Measurements from ENCODE around the gene GBX2. TPM values are rescaled to one million over a fixed set of nuclear protein-coding genes. Genes with fewer than 3 reads are reported as not detected.

Gene GBX2
- total RNA-seq, 1 experiment from 2014 or later = 10.2 TPM

DNA sequence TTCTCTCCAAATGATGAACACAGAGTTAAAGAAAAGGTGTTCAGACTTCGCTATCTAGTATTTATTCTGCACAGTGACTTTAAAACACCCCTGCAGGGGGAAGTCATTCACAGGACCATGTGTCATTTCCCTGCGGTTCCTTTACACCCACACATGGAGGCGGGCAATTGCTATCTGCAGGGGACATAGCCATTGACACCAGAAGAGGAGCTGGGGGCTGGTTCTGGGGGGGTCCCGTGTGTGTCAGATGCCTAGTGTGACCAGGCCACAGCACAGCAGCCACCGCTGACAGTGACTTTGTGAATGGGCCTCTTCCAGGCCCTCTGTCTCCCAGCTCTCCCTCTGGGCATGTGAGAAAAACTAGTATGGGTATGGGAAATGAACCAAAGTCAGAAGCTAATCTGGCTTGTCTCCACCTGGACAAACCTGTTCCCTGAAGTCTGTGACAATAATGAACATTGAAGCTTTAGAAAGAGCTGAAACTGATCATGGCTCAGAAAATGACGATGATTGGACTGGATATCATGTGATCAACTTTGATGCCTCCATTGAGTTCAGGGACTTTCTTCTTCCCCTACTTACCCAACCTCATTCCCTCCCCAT is 7.5 kb upstream of the GBX2 start:
- ChIA-PET CTCF (interaction anchor here (1.0 kb wide), 1 partner anchor 14 kb away, joined by 4 read pairs; no protein-coding TSS in a partner anchor), POLR2A (no interaction called here)
- Histone ChIP-seq H3K9me3 (ENCODE audit: control insufficient read depth, insufficient read depth, low read depth, low read length) (no peaks in the 10 kb centered on the region), H3K36me3 (ENCODE audit: control insufficient read depth, insufficient read depth, low read length) (no peaks in the 10 kb centered on the region), H3K4me3 (ENCODE audit: low read depth in 2 of 2, low read length in 2 of 2) (no peak overlapping the region), H3K27ac (ENCODE audit: low read length) (no peak overlapping the region), H3K4me1 (ENCODE audit: control insufficient read depth, insufficient read depth, low read length) (peaks cover 15% of the 10 kb centered on the region), H3K27me3 (ENCODE audit: control insufficient read depth, insufficient read depth, low read length) (no peaks in the 10 kb centered on the region)
- no TSS peak for BruUV-seq (replicated peaks)
- intact Hi-C loops (cut with micrococcal nuclease; ENCODE audit: unreplicated experiment) = loop anchor here (2.0 to 10.0 kb wide), 2 partner anchors 241 to 409 kb away; no protein-coding TSS in a partner anchor
- TF ChIP-seq POLR2AphosphoS5 (IDR thresholded peaks at IDR 0.05; ENCODE audit: low read depth, low read length) = no peak
- TF ChIP-seq, protein P1, sequence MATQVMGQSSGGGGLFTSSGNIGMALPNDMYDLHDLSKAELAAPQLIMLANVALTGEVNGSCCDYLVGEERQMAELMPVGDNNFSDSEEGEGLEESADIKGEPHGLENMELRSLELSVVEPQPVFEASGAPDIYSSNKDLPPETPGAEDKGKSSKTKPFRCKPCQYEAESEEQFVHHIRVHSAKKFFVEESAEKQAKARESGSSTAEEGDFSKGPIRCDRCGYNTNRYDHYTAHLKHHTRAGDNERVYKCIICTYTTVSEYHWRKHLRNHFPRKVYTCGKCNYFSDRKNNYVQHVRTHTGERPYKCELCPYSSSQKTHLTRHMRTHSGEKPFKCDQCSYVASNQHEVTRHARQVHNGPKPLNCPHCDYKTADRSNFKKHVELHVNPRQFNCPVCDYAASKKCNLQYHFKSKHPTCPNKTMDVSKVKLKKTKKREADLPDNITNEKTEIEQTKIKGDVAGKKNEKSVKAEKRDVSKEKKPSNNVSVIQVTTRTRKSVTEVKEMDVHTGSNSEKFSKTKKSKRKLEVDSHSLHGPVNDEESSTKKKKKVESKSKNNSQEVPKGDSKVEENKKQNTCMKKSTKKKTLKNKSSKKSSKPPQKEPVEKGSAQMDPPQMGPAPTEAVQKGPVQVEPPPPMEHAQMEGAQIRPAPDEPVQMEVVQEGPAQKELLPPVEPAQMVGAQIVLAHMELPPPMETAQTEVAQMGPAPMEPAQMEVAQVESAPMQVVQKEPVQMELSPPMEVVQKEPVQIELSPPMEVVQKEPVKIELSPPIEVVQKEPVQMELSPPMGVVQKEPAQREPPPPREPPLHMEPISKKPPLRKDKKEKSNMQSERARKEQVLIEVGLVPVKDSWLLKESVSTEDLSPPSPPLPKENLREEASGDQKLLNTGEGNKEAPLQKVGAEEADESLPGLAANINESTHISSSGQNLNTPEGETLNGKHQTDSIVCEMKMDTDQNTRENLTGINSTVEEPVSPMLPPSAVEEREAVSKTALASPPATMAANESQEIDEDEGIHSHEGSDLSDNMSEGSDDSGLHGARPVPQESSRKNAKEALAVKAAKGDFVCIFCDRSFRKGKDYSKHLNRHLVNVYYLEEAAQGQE (IDR thresholded peaks at IDR 0.05; ENCODE audit: insufficient read depth in 1 of 2, low read depth in 2 of 2, low read length in 1 of 2) = no peak
- TF ChIP-seq TCF7L2 (IDR thresholded peaks at IDR 0.05; ENCODE audit: low read depth, low read length) = no peak
- TF ChIP-seq, protein P2, sequence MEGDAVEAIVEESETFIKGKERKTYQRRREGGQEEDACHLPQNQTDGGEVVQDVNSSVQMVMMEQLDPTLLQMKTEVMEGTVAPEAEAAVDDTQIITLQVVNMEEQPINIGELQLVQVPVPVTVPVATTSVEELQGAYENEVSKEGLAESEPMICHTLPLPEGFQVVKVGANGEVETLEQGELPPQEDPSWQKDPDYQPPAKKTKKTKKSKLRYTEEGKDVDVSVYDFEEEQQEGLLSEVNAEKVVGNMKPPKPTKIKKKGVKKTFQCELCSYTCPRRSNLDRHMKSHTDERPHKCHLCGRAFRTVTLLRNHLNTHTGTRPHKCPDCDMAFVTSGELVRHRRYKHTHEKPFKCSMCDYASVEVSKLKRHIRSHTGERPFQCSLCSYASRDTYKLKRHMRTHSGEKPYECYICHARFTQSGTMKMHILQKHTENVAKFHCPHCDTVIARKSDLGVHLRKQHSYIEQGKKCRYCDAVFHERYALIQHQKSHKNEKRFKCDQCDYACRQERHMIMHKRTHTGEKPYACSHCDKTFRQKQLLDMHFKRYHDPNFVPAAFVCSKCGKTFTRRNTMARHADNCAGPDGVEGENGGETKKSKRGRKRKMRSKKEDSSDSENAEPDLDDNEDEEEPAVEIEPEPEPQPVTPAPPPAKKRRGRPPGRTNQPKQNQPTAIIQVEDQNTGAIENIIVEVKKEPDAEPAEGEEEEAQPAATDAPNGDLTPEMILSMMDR (IDR thresholded peaks at IDR 0.05) = no peak
- TF ChIP-seq SIN3A (IDR thresholded peaks at IDR 0.05; ENCODE audit: borderline replicate concordance, insufficient read depth, low read depth, low read length) = no peak
- ATAC-seq = no peak
- in situ Hi-C loops (cut with HindIII; ENCODE audit: low pct_unique_long_range_greater_than_20kb, low sequenced_read_pairs) = no loop called here
- DNase-seq (ENCODE audit: low read depth, low spot score) = no peak

DNA sequence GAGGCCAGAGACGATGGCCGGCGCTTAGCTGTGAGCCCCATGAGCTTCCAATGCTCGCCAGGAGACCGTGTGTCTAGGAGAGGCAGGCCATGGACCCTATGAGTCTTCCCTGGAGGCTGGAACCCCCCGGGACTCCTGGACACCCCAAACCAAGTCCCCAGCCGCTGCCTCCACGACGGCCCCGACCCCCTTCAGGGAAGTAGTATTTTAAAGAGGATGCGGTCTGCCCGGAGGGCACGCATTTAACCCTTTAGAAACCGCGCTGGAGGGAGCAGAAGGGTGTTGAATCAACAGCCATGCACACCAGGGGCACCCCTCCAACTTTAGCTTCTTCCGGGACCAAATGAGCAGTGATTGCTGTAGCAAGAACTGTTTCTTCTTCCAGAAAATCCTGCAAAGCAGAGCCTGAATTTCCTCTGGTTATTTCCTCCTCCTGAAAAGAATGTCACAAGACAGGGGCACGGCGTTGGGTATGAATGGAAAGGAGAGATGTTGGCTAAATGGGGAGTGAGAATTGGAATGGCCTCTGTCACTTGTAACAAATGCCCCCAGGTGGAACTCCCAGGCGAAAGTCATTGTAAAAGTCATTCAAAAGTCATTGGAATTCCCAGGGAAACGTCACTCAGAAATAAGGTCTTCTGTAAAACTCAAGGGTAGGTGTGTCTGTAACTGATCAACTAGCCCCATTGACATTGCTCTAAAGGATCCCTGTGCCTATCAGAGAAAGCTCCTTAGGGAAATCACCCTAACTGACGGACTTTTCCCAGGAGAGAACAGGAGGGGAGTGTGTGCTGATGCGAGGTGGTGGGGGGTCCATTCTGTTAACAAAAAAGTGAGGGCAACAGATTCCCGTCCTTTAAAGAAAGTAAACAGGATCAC is 5.8 kb upstream of the GBX2 start:
- POLR2A ChIA-PET = no interaction called here
- DNase-seq (ENCODE audit: low read depth, low spot score) (no peak), ATAC-seq (no peak)
- no TSS peak for BruUV-seq (replicated peaks)
- Histone ChIP-seq H3K27ac (ENCODE audit: low read length) (no peak overlapping the region), H3K36me3 (ENCODE audit: control insufficient read depth, insufficient read depth, low read length) (no peaks in the 10 kb centered on the region), H3K4me1 (ENCODE audit: control insufficient read depth, insufficient read depth, low read length) (peaks cover 14% of the 10 kb centered on the region), H3K4me3 (ENCODE audit: low read depth in 2 of 2, low read length in 2 of 2) (no peak overlapping the region), H3K27me3 (ENCODE audit: control insufficient read depth, insufficient read depth, low read length) (no peaks in the 10 kb centered on the region), H3K9me3 (ENCODE audit: control insufficient read depth, insufficient read depth, low read depth, low read length) (no peaks in the 10 kb centered on the region)
- CTCF ChIA-PET = no interaction called here
- in situ Hi-C loops (cut with HindIII; ENCODE audit: low pct_unique_long_range_greater_than_20kb, low sequenced_read_pairs) (no loop called here), intact Hi-C loops (cut with micrococcal nuclease; ENCODE audit: unreplicated experiment) (loop anchor here (10.0 kb wide), 1 partner anchor 239 kb away; no protein-coding TSS in a partner anchor)
- no peak for TF ChIP-seq SIN3A (IDR thresholded peaks at IDR 0.05; ENCODE audit: borderline replicate concordance, insufficient read depth, low read depth, low read length)
- TF ChIP-seq, protein P1 (IDR thresholded peaks at IDR 0.05; ENCODE audit: insufficient read depth in 1 of 2, low read depth in 2 of 2, low read length in 1 of 2) = no peak
- TF ChIP-seq, protein P2 (IDR thresholded peaks at IDR 0.05) = no peak
- no peak for TF ChIP-seq POLR2AphosphoS5 (IDR thresholded peaks at IDR 0.05; ENCODE audit: low read depth, low read length)
- no peak for TF ChIP-seq TCF7L2 (IDR thresholded peaks at IDR 0.05; ENCODE audit: low read depth, low read length)

Measured in Panc1 (cell line).